Progenitor cell of endocrine pancreas (in vitro differentiated cells): ENCODE data around the gene CTBP2. TPM values are rescaled to one million over a fixed set of nuclear protein-coding genes. Genes with fewer than 3 reads are reported as not detected.

ENCODE experiments used
- DNase-seq: peaks from one replicate; pipeline ENCODE4 v3.0.0; 2021; ENCODE audit warnings: low spot score; ENCODE audit not compliant: unreplicated experiment
- H3K27ac Mint-ChIP-seq: 2 replicates; pipeline ENCODE4 v1.8.0; 2021; ENCODE audit warnings: mild to moderate bottlenecking, moderate library complexity, mixed read lengths
- H3K27me3 Mint-ChIP-seq: 2 replicates; pipeline ENCODE4 v1.8.0; 2021; ENCODE audit warnings: mixed read lengths
- H3K36me3 Mint-ChIP-seq: 2 replicates; pipeline ENCODE4 v1.8.0; 2022; ENCODE audit warnings: mixed read lengths; ENCODE audit not compliant: insufficient read depth
- H3K4me1 Mint-ChIP-seq: 2 replicates; pipeline ENCODE4 v1.8.0; 2021; ENCODE audit warnings: low read depth, mixed read lengths
- H3K4me3 Mint-ChIP-seq: 2 replicates; pipeline ENCODE4 v1.8.0; 2021; ENCODE audit warnings: low read depth, mild to moderate bottlenecking, moderate library complexity, mixed read lengths
- H3K9me3 Mint-ChIP-seq: 2 replicates; pipeline ENCODE4 v1.8.0; 2021; ENCODE audit warnings: low read depth, mixed read lengths
- total RNA-seq: library from RNA; stranded (reverse); gene quantifications from 2 replicates; pipeline ENCODE4 v1.2.1, GENCODE V29; 2021
- TF ChIP-seq, protein P1 (sequence below): fragments of 200-600 bp; sonication (generic); IDR thresholded peaks from one replicate; pipeline ENCODE4 v1.5.0; 2021; ENCODE audit warnings: antibody characterized with exemption, mild to moderate bottlenecking; ENCODE audit not compliant: unreplicated experiment

CTBP2 gene
- total RNA-seq, 1 donor from 2014 or later, result 182 TPM

- no peaks in the 10 kb centered on the region for H3K27me3 Mint-ChIP-seq
- peak overlapping the region; percentile 100 for H3K27ac Mint-ChIP-seq
- peak overlapping the region; percentile 97 for H3K4me3 Mint-ChIP-seq
- peaks cover 5% of the 10 kb centered on the region for H3K36me3 Mint-ChIP-seq
- H3K4me1 Mint-ChIP-seq, result peaks cover 56% of the 10 kb centered on the region
- no peaks in the 10 kb centered on the region for H3K9me3 Mint-ChIP-seq
- TF ChIP-seq, protein P1, sequence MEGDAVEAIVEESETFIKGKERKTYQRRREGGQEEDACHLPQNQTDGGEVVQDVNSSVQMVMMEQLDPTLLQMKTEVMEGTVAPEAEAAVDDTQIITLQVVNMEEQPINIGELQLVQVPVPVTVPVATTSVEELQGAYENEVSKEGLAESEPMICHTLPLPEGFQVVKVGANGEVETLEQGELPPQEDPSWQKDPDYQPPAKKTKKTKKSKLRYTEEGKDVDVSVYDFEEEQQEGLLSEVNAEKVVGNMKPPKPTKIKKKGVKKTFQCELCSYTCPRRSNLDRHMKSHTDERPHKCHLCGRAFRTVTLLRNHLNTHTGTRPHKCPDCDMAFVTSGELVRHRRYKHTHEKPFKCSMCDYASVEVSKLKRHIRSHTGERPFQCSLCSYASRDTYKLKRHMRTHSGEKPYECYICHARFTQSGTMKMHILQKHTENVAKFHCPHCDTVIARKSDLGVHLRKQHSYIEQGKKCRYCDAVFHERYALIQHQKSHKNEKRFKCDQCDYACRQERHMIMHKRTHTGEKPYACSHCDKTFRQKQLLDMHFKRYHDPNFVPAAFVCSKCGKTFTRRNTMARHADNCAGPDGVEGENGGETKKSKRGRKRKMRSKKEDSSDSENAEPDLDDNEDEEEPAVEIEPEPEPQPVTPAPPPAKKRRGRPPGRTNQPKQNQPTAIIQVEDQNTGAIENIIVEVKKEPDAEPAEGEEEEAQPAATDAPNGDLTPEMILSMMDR, result no peak
- no peak for DNase-seq
Measured at GRCh38 chr10:125156196-125156595, 4.2 kb downstream of the CTBP2 start.

GRCh38 chr10:125155101-125155500 lies 5.3 kb downstream of the CTBP2 start:
- peak overlapping the region; percentile 68 for H3K4me3 Mint-ChIP-seq
- TF ChIP-seq, protein P1, result no peak
- H3K27me3 Mint-ChIP-seq, result no peaks in the 10 kb centered on the region
- peak overlapping the region; percentile 100 for H3K27ac Mint-ChIP-seq
- peaks cover 11% of the 10 kb centered on the region for H3K36me3 Mint-ChIP-seq
- no peak for DNase-seq
- peaks cover 64% of the 10 kb centered on the region for H3K4me1 Mint-ChIP-seq
- no peaks in the 10 kb centered on the region for H3K9me3 Mint-ChIP-seq

- DNase-seq, result no peak
Measured at GRCh38 chr10:125154529-125154928, 5.8 kb downstream of the CTBP2 start.

GRCh38 chr10:125153703-125154490 lies 6.5 kb downstream of the CTBP2 start:
- H3K27me3 Mint-ChIP-seq, result no peaks in the 10 kb centered on the region
- peaks cover 71% of the 10 kb centered on the region for H3K4me1 Mint-ChIP-seq
- no peak for DNase-seq
- peak overlapping the region; percentile 68 for H3K4me3 Mint-ChIP-seq
- H3K27ac Mint-ChIP-seq, result peak overlapping the region; percentile 100
- H3K9me3 Mint-ChIP-seq, result no peaks in the 10 kb centered on the region
- peaks cover 14% of the 10 kb centered on the region for H3K36me3 Mint-ChIP-seq
- TF ChIP-seq, protein P1, result no peak

More at GRCh38 chr10:125154529-125154928, 5.8 kb downstream of the CTBP2 start:
- peaks cover 14% of the 10 kb centered on the region for H3K36me3 Mint-ChIP-seq
- H3K4me3 Mint-ChIP-seq, result peak overlapping the region; percentile 68
- peak overlapping the region; percentile 100 for H3K27ac Mint-ChIP-seq
- H3K4me1 Mint-ChIP-seq, result peaks cover 68% of the 10 kb centered on the region
- H3K9me3 Mint-ChIP-seq, result no peaks in the 10 kb centered on the region
- H3K27me3 Mint-ChIP-seq, result no peaks in the 10 kb centered on the region
- TF ChIP-seq, protein P1, result no peak

GRCh38 chr10:125152450-125153368 lies 7.7 kb downstream of the CTBP2 start:
- H3K4me1 Mint-ChIP-seq, result peaks cover 76% of the 10 kb centered on the region

More at GRCh38 chr10:125152450-125153368, 7.7 kb downstream of the CTBP2 start:
- no peak for DNase-seq
- Mint-ChIP-seq H3K36me3 (peaks cover 11% of the 10 kb centered on the region), H3K4me3 (peak overlapping the region; percentile 65), H3K27ac (peak overlapping the region; percentile 100), H3K27me3 (no peaks in the 10 kb centered on the region), H3K9me3 (no peaks in the 10 kb centered on the region)
- TF ChIP-seq, protein P1, result no peak
